B cell (primary cell): ENCODE measurements around the gene CALML5.

Experiments
- EZH2 ChIP-seq: IDR thresholded peaks from 2 replicates; pipeline ENCODE4 v1.6.1; 2012; ENCODE audit warnings: borderline replicate concordance, low read depth, mild to moderate bottlenecking, moderate library complexity, low read length; ENCODE audit not compliant: insufficient read depth, poor library complexity, severe bottlenecking
- TF ChIP-seq, protein P1 (sequence below): fragments of 200-600 bp; IDR thresholded peaks from one replicate; pipeline ENCODE4 v1.8.0; 2022; ENCODE audit warnings: antibody characterized with exemption, mild to moderate bottlenecking

DNA sequence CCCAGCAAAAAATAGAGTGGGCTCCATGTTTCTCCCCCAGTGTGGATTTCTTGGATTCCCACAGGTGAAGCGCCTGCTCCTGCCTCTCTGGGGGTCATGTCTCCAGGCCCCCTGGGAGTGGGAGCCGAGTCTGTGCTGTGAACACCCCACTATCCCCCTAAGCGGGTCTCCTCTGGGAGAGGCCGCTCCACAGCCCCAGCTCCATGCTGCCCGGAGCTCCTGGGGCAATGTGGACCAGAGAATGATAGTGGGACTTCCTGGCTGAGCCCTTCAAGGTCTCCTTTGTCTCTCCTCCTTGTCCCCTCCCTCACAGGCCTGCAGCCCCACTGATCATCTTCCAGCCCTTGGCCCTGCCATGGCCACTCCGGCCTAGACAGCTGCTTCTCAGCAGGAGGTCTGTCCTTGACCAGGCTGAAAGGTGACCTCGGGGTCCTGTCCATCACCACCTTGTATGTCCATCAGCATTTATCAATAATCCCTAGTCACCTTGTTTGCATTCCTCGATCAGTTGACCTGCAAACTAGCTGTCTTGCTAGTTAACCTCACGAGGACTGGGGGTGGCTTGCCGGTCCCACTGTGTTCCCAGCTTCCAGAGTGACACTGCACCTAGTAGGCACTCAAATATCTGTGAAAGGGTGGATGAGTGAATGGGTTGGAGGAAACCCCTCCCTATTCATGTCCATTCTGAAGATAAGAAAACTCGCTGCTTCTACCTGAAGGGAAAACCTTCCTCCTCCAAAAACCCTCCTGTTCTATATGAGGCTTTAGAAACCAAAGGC is 24.6 kb upstream of the CALML5 start:
- TF ChIP-seq, protein P1, sequence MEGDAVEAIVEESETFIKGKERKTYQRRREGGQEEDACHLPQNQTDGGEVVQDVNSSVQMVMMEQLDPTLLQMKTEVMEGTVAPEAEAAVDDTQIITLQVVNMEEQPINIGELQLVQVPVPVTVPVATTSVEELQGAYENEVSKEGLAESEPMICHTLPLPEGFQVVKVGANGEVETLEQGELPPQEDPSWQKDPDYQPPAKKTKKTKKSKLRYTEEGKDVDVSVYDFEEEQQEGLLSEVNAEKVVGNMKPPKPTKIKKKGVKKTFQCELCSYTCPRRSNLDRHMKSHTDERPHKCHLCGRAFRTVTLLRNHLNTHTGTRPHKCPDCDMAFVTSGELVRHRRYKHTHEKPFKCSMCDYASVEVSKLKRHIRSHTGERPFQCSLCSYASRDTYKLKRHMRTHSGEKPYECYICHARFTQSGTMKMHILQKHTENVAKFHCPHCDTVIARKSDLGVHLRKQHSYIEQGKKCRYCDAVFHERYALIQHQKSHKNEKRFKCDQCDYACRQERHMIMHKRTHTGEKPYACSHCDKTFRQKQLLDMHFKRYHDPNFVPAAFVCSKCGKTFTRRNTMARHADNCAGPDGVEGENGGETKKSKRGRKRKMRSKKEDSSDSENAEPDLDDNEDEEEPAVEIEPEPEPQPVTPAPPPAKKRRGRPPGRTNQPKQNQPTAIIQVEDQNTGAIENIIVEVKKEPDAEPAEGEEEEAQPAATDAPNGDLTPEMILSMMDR, result no peak
- TF ChIP-seq EZH2, result no peak
